A549 treated with GW870086 at 1 μM for 4 hours (cell line): ENCODE data around the gene SPTLC2. TPM values are rescaled to one million over a fixed set of nuclear protein-coding genes. Genes with fewer than 3 reads are reported as not detected.

ENCODE experiments used
- total RNA-seq: library from RNA; stranded (reverse); fragments of 200-300 nt; extraction: Qiagen RNA extraction; gene quantifications from 5 replicates; pipeline ENCODE4 v1.2.3, GENCODE V29; 2022; ENCODE audit warnings: low read depth

SPTLC2 gene
- 29.4 to 35.3 TPM (median 32.6 TPM) in 5 replicates for total RNA-seq

DNA sequence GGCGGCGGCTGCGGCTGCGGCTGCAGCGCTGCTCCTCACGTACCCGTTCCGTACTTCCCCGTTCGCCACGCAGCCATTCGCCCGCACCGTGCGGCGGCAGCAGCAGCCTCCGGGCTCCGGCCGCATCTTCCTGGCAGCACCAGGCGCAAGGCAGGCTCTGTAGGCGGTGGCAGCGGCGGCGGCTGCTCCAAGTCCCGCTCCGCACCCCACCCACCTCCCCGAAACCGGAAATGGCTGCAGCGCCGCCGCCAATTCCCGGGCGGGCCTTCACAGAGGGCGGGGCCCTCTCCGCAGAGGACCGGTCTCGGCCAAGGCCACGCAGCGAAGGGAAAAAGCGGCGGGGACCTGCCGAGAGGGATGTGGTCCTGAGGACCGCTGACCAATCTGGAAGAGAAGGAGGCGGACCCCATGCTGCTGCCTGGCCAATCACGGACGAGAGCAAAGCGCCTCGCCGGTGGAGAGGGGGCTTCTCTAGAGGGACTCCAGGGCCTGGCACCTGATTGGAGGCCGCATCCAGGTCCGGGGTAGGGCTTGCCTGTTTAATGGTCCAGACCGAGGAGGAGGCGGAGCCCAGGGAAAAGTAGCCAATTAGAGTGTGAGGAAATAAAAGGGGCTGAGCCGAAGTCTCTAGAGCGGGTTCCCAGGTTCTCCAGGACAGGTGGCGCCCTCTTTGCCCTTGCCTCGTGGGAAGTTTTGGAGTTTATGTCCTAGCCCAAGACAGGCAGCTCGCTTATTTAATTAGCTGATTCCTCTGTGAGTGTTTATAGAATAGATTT is at the start of gene SPTLC2:
TSS of gene SPTLC2 (minus strand) at position 184 of the 776 bp plus-strand sequence. CDS start at position 126, 58 bp downstream.

DNA sequence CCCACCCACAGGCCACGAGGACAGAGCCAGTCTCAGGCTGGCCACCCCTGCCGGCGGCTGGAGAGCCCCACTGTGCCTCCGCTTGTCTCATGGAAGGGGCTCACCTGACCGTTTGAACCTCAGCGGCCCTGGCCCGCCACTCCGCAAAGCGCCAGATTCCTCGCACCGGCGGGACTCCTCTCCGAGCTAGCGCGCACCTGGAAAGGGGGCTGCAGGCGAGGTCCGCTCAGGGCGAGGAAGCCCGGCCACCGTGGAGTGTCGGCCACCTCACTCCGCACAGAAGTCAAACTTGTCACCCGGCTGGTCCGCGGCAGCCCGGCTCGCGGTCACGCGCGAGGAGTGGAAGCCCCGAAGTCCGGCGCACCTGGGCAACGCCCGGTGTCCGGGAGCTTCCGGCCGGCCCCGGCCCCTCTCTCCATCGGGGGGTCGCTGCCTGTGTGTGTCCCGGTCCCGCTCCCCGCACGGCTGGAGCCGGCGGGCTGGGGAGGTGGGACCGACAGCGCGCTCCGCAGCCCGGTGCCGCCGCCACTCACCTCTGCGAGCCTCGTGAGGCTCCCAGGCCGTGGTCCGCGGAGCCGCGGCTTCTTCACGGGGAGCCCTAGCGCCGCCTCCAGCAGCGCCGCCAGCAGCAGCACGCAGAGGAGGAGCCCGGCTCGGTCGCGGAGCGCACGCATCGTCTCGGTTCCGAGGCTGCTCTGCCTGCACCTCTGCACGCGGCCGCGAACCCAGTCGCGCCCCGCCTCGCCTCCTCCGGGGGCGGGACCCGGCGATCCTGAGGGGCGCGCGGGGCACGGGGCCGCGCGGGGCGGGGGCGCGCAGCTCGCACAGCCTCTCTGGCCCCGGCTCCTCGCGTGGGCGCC is 118.1 kb downstream of the SPTLC2 start, which contains the start of gene ISM2:
TSS of gene ISM2 (minus strand) at position 697 of the 860 bp plus-strand sequence. CDS start at position 674, 23 bp downstream.

DNA sequence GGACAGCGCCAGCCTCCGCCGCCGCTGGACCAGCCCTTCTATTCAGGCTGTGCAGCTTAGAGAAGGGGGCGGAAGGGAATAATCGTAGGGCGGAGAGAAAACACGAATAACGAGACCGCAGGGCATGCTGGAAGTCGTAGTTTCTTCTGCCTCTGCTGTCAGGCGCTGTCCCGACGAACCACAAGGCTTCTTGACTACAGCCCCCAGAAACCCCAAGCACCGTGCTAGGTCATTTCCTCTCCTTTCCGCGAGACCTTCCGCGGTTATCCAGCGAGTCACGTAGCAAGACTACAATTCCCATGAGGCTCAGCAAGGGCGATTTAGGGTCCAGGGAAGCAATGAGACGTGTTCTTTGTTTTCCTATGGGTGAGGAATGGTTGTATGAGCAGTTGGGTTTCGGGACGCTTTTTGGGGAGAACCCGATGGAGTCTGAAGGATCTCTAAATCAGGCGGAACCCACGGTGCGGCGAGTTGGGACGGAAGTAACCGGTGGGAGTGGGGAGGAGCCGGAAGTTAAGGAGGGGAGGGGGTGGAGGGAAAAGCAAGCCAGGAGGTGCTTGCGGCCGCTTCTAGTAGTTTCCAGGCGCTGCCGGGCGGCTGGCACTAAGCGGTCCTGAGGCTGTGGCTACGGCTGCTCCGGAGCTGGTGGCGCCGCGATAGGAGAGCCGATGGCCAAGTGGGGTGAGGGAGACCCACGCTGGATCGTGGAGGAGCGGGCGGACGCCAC is 158.8 kb downstream of the SPTLC2 start, which contains the start of the genes AHSA1 and VIPAS39:
TSS of gene AHSA1 (plus strand) at position 572 of the 727 bp plus-strand sequence. CDS start at position 669, 97 bp downstream.
TSS of gene VIPAS39 (minus strand) at position 80 of the 727 bp plus-strand sequence. CDS start 3,499 bp downstream, outside the sequence.

Other genes with a start within 250 kb of the SPTLC2 start
- gene TMED8, start 239.5 kb downstream of the SPTLC2 start, total RNA-seq: 4.1 to 8.2 TPM (median 6.9 TPM) in 5 replicates
- 1.5 to 2.0 TPM (median 1.7 TPM) in 5 replicates for gene SAMD15, start 239.3 kb downstream of the SPTLC2 start, total RNA-seq
- gene NOXRED1, start 193.1 kb downstream of the SPTLC2 start, total RNA-seq: 0.10 TPM in 1 of 5 replicates, not detected in the others
- 10.4 to 15.0 TPM (median 13.1 TPM) in 5 replicates for gene VIPAS39, start 159.0 kb downstream of the SPTLC2 start, total RNA-seq
- gene AHSA1, start 158.5 kb downstream of the SPTLC2 start, total RNA-seq: 213 to 280 TPM (median 245 TPM) in 5 replicates
- gene ISM2, start 117.8 kb downstream of the SPTLC2 start, total RNA-seq: 0.21 to 0.39 TPM (median 0.32 TPM) in 5 replicates
- 15.7 to 19.3 TPM (median 16.4 TPM) in 5 replicates for gene ALKBH1, start 91.4 kb upstream of the SPTLC2 start, total RNA-seq
- gene SLIRP, start 91.5 kb upstream of the SPTLC2 start, total RNA-seq: 380 to 458 TPM (median 435 TPM) in 5 replicates
- 67.8 to 94.8 TPM (median 80.6 TPM) in 5 replicates for gene SNW1, start 144.5 kb upstream of the SPTLC2 start, total RNA-seq
- 5.0 to 6.4 TPM (median 6.1 TPM) in 5 replicates for gene ADCK1, start 183.5 kb upstream of the SPTLC2 start, total RNA-seq